ENCODE measurements around the gene KREMEN2. TPM values are rescaled to one million over a fixed set of nuclear protein-coding genes. Genes with fewer than 3 reads are reported as not detected.
A peak's percentile ranks its signal among the peaks of the same experiment; 100 is the strongest.

KREMEN2 gene
- total and polyA plus RNA-seq, 9 of the 15 experiments (the other 6 are each of a cell fraction or from before 2014, with no cell fraction given) = 0.04 to 7.7 (median 1.5) TPM; not detected in 1

- H3K79me2 ChIP-seq (ENCODE audit: control insufficient read depth, insufficient read depth, low read length) = peaks cover 51% of the 10 kb centered on the region
- H2AFZ ChIP-seq (ENCODE audit: low read depth, low read length) = no peak overlapping the region
- in situ Hi-C loops (cut with MboI) (no loop called here), intact Hi-C loops (cut with micrococcal nuclease) (no loop called here)
- FAIRE-seq (no peak), DNase-seq (ENCODE audit: extremely low read depth in 1 of 4, low spot score in 3 of 4) (no peak), ATAC-seq (no peak)
- CTCF ChIA-PET (ENCODE audit: low intra/inter-chr PET ratio) = no interaction called here
- peaks cover 3% of the 10 kb centered on the region for H3K9me1 ChIP-seq (ENCODE audit: control insufficient read depth, insufficient read depth, low read length)
- H3K4me1 ChIP-seq (replicated peaks in 1 of 2; ENCODE audit: control insufficient read depth in 2 of 2, insufficient read depth in 2 of 2, low read length in 2 of 2) = peaks cover 8 to 91% of the 10 kb centered on the region in 2 experiments; a peak in 4 of 5 replicates
- H3K27ac ChIP-seq (ENCODE audit: extremely low read depth, low read depth, low read length) = no peak overlapping the region
- no peaks in the 10 kb centered on the region for H3K9me3 ChIP-seq (replicated peaks; ENCODE audit: control insufficient read depth, insufficient read depth, low read depth, low read length)
- H3K36me3 ChIP-seq (ENCODE audit: control insufficient read depth, insufficient read depth, low read length) = peaks cover 87% of the 10 kb centered on the region; the same call in 2 of the 3 replicates
- BruUV-seq (replicated peaks) = no TSS peak
- no peaks in the 10 kb centered on the region for H3K27me3 ChIP-seq (ENCODE audit: control insufficient read depth in 2 of 2, insufficient read depth in 2 of 2, low read length in 2 of 2)
- H4K20me1 ChIP-seq (replicated peaks; ENCODE audit: control insufficient read depth, insufficient read depth, low read length) = peaks cover 22% of the 10 kb centered on the region
- H3K4me2 ChIP-seq (ENCODE audit: insufficient read depth, low read length) = no peak overlapping the region
- H3K4me3 ChIP-seq = no peak overlapping the region
- H3K9ac ChIP-seq (ENCODE audit: insufficient read depth in 1 of 2, low read depth in 2 of 2, low read length in 2 of 2) = peak overlapping the region in 1 of 2 experiments; percentile 81; a peak in 1 of 4 replicates
- POLR2A ChIA-PET = interaction anchor here (0.6 to 1.8 kb wide), 6 partner anchors 10 to 1356 kb away, joined by 3 to 8 read pairs (median 4); no protein-coding TSS in a partner anchor
- WGBS (ENCODE audit: insufficient coverage, low coverage, missing lambda C conversion rate) = 94% methylated on average over 24 of the region's 28 CpGs
- TF ChIP-seq NR2F6 (CRISPR knock-in tag; IDR thresholded peaks at IDR 0.05) (no peak), BRD4 (IDR thresholded peaks at IDR 0.05) (no peak), IRF2 (CRISPR knock-in tag; IDR thresholded peaks at IDR 0.05) (no peak), XRCC5 (IDR thresholded peaks at IDR 0.05; ENCODE audit: low read depth, low read length) (no peak), ZNF224 (CRISPR knock-in tag; IDR thresholded peaks at IDR 0.05) (no peak), RBM22 (IDR thresholded peaks at IDR 0.05; ENCODE audit: low read depth, low read length, poor library complexity, severe bottlenecking) (peak; percentile 71), PHF8 (IDR thresholded peaks at IDR 0.05; ENCODE audit: borderline replicate concordance, low read length) (0 out of 2 replicates have a peak, but pooled peaks have one; percentile 12), ELK3 (CRISPR knock-in tag; IDR thresholded peaks at IDR 0.05) (no peak), CBFA2T2 (conservative IDR thresholded peaks at IDR 0.05) (no peak)
- TF ChIP-seq, protein P1, sequence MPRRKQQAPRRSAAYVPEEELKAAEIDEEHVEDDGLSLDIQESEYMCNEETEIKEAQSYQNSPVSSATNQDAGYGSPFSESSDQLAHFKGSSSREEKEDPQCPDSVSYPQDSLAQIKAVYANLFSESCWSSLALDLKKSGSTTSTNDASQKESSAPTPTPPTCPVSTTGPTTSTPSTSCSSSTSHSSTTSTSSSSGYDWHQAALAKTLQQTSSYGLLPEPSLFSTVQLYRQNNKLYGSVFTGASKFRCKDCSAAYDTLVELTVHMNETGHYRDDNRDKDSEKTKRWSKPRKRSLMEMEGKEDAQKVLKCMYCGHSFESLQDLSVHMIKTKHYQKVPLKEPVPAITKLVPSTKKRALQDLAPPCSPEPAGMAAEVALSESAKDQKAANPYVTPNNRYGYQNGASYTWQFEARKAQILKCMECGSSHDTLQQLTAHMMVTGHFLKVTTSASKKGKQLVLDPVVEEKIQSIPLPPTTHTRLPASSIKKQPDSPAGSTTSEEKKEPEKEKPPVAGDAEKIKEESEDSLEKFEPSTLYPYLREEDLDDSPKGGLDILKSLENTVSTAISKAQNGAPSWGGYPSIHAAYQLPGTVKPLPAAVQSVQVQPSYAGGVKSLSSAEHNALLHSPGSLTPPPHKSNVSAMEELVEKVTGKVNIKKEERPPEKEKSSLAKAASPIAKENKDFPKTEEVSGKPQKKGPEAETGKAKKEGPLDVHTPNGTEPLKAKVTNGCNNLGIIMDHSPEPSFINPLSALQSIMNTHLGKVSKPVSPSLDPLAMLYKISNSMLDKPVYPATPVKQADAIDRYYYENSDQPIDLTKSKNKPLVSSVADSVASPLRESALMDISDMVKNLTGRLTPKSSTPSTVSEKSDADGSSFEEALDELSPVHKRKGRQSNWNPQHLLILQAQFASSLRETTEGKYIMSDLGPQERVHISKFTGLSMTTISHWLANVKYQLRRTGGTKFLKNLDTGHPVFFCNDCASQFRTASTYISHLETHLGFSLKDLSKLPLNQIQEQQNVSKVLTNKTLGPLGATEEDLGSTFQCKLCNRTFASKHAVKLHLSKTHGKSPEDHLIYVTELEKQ (CRISPR knock-in tag; IDR thresholded peaks at IDR 0.05) = no peak
- TF ChIP-seq, protein P2, sequence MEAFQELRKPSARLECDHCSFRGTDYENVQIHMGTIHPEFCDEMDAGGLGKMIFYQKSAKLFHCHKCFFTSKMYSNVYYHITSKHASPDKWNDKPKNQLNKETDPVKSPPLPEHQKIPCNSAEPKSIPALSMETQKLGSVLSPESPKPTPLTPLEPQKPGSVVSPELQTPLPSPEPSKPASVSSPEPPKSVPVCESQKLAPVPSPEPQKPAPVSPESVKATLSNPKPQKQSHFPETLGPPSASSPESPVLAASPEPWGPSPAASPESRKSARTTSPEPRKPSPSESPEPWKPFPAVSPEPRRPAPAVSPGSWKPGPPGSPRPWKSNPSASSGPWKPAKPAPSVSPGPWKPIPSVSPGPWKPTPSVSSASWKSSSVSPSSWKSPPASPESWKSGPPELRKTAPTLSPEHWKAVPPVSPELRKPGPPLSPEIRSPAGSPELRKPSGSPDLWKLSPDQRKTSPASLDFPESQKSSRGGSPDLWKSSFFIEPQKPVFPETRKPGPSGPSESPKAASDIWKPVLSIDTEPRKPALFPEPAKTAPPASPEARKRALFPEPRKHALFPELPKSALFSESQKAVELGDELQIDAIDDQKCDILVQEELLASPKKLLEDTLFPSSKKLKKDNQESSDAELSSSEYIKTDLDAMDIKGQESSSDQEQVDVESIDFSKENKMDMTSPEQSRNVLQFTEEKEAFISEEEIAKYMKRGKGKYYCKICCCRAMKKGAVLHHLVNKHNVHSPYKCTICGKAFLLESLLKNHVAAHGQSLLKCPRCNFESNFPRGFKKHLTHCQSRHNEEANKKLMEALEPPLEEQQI (IDR thresholded peaks at IDR 0.05) = no peak
Observed at GRCh38 chr16:2975161-2975795, 11.2 kb downstream of the KREMEN2 start.

Data from K562 (cell line).